GM18505 (cell line): ENCODE data around the gene ANKRD34A.

Source experiments
- ATAC-seq: cut with Tn5 transposase; IDR thresholded peaks from one replicate; pipeline ENCODE4 v1.9.1; 2021; ENCODE audit not compliant: unreplicated experiment
- POLR2A ChIP-seq: IDR thresholded peaks from 4 replicates; pipeline ENCODE4 v1.6.1; 2011; ENCODE audit warnings: borderline replicate concordance; ENCODE audit not compliant: insufficient read depth, insufficient read length; ENCODE audit errors: extremely low read depth

Gene ANKRD34A

DNA sequence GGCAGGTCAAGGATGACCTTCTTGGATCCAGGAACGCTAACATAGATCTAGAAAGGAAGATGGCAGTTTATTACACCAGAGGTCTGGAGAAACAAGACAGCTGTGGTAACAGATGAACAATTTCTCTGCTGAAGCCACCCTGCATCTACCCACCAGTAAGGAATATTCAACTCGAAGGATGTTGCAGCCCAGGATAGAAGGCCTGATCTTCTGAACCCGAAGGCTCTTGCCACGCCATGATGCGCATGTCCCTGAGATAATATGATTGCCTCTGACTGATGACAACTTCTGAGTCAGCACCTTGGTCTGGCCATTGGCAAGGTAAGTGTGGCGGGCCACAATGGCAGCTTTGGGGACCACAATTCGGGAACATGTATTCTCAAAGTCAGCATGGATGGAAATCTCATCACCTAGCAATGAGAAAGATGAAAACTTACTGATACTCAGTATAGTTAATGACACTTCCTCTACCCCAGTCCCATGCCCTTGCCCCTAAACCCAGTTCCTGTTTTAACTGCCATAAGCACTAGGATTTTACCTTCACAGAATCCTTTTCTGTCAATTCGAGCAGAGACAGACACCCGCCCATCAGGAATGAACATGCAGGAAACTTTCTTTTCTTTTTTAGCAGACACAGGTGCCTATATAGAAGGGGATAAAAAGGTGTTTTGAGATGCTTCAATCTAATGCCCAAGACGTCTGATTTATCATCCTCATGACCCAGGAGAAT lies 30.2 kb upstream of the ANKRD34A start:
- no peak for ATAC-seq

DNA sequence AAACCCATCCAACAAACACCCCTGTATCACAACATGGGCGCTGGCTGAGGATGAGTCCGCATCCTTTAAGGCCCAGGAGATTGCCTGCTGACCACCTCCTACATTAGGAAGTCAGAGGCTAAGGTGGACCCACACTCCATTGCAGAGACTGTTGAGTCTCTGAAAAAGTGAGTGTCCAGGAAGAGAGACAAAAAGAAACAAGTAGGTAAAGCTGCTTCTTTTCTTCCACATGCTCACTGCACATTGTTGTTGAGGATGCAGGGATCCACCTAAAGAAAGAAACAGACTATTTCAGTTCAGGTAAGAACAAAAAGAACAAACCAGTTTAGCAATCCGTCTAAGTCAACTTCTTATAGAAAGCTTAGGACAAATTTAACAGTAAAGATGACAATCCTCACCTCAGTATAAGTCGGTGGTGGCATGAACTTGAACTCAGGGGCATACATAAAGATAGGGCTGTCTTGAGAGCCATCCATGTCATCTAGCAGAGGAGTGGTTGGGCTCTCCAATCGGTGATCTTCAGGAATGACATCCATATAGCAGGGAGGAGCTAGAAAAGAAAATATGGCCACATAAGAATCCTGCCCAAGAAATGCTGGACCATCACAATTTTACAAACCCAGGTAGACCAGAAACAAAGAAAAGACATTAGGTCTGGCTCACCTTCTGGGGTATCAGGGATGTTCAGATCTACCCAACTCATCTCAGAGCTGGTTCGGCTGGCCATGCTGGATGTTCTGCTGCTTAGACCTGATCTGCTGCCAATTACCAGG lies 29.4 kb upstream of the ANKRD34A start:
- peak; percentile 49 for TF ChIP-seq POLR2A
- no peak for ATAC-seq

More for the DNA sequence above, 30.2 kb upstream of the ANKRD34A start:
- peak; percentile 42 for TF ChIP-seq POLR2A

DNA sequence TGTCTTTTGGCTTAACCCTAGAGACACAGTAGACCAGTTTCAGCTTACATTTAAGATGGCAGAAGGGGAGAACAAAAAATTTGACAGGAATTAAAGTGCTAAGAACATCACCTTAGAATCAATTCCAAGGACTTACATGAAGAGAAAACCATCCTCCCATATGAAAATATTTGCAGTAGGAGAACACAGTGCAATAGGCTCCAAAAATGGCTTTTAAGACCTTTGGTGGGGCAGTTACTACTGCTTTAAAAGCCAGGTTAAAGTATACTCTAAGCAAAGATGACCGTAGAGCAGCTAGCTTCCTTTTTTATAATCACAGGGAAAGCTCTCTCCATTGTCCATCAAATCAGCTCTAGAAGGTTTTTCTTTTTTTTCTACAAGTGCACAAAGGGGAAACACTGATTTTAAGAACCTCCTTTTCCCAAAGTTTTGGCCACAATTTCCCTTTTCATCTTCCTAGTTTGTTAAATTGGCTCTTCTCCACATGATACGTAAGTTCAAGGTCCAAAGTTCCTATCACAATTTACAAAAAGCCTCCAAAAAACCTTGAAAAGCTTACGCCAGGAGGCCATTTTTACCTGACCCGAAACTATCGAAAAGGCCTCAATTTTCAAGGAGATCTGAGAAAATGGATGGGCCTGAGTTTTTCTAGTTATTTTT lies 28.7 kb upstream of the ANKRD34A start:
- TF ChIP-seq POLR2A = peak; percentile 3
- ATAC-seq = no peak

DNA sequence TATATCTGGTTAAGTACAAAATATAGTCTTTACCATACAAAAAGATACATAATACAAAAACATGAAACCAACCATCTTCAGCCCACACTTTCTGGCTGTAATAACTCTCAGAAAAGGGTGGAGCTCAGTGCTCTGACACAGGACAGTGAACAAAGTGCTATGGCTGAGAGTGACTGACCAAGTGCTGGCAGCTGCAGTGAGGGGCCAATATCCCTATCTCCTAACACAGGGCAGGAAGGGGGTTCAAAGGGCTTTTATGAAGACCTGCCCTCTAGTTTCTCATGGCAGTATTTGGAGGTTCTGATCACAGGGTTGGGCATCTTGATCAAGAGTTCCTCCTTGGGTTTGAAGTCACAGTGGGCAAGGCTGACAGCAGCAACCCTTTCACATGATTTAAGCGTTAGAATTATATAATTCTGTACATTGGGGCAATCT lies 28.1 kb upstream of the ANKRD34A start:
- ATAC-seq = no peak
- TF ChIP-seq POLR2A = peak; percentile 16

DNA sequence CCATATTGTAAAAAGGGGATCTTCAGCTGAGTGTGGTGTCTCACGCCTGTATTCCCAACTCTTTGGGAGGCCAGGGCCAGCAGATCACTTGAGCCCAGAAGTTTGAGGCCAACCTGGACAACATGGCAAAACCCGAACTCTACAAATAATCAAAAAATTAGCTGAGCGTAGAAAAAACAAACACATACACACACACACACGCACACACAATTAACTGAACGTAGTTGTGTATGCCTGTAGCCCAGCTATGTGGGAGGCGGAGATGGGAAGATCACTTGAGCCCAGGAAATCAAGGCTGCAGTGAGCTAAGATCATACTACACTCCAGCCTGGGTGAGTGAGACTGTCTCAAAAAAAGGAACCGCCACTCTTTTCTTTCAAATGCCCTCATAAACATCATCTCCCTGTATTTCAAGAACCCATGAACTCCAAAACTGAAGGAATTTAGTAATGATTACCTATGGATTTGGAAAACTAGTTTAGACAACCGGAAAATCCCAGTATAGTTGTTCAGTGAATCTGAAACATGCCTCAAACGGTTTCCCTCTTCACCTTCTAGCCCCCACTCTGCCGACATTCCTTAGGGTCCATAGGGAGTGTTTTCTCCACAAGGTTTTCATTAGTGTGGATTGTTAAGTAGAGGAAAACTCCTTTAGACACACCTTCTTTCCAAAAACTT lies 27.5 kb upstream of the ANKRD34A start:
- ATAC-seq = no peak

DNA sequence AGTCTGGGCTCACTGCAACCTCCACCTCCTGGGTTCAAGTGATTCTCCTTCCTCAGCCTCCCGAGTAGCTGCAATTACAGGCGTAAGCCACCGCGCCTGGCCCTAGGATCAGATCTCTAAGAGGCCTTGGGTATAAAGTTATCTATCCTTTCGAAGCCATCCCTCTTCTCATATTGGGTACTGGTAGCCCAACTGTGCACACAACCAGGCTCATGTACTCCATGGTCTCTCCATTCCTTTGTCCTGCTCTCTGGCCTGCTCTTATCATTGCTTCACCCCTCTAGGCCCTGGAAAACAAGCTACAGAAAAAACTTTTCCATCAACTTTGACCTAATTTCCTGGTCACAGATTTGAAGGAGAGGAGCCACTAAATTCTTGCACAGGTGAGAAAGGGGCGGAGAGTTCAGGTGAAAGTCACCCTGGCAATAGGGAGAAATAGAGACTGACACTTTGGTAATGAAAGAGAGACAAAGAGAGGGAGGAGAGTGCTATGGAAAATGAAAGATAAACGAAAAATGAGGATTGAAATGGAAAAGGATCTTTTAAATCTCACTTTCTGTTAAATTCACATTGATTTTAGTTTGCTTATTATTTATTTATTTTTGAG lies 26.0 kb upstream of the ANKRD34A start:
- no peak for TF ChIP-seq POLR2A
- no peak for ATAC-seq

More for the DNA sequence above, 27.5 kb upstream of the ANKRD34A start:
- TF ChIP-seq POLR2A = peak; percentile 72

DNA sequence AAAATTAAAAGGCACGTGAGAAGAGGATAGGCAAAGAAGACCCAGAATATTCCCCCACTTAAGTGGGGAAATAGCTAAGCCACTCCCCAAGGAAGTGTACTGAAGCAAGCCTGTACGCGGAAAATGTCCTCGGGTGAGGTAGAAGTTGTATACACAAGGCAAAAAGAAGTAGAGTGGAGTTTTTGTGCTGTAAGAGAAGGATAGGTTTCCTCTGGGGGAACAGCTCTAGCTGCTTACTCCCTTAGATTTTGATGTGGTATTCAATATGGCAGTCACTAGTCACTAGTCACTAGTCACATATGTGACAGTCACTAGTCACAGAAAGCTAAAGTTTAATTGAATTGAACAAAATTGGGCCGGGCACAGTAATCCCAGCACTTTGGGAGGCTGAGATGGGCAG lies 24.4 kb upstream of the ANKRD34A start:
- ATAC-seq = no peak
- TF ChIP-seq POLR2A = no peak

DNA sequence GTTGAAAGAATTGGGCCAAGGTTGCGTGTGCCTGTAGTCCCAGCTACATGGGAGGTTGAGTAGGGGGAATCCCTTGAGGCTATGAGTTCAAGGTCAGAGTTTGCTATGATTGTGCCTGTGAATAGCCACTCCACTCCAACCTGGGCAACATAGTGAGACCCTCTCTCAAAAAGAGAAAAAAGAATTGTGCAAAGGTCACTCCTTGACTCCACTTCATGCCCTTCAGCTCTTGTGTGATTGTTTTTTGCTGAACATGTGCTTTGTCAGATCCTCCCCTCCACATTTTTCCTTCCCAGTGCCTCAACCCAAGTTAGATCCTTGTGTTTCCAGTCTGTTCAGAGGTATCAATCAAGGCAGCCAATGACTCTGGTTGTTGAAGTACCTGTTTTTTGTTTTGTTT lies 23.6 kb upstream of the ANKRD34A start:
- ATAC-seq = no peak
- no peak for TF ChIP-seq POLR2A

DNA sequence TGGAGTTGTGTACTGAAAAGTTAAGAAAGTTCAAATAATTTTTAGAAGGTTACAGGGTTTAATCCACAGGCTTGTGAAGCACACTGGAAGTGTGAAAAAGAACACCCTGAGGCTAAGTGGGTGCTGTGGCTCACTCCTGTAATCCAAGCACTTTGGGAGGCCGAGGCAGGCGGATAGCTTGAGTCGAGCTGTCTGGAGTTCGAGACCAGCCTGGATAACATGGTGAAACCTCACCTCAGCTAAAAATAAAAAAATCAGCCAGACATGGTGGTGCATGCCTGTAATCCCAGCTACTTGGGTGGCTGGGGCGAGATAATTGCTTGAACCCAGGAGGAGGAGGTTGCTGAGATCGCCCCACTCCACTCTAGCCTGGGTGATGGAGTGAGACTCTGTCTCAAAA lies 22.2 kb upstream of the ANKRD34A start:
- no peak for ATAC-seq
- TF ChIP-seq POLR2A = no peak

DNA sequence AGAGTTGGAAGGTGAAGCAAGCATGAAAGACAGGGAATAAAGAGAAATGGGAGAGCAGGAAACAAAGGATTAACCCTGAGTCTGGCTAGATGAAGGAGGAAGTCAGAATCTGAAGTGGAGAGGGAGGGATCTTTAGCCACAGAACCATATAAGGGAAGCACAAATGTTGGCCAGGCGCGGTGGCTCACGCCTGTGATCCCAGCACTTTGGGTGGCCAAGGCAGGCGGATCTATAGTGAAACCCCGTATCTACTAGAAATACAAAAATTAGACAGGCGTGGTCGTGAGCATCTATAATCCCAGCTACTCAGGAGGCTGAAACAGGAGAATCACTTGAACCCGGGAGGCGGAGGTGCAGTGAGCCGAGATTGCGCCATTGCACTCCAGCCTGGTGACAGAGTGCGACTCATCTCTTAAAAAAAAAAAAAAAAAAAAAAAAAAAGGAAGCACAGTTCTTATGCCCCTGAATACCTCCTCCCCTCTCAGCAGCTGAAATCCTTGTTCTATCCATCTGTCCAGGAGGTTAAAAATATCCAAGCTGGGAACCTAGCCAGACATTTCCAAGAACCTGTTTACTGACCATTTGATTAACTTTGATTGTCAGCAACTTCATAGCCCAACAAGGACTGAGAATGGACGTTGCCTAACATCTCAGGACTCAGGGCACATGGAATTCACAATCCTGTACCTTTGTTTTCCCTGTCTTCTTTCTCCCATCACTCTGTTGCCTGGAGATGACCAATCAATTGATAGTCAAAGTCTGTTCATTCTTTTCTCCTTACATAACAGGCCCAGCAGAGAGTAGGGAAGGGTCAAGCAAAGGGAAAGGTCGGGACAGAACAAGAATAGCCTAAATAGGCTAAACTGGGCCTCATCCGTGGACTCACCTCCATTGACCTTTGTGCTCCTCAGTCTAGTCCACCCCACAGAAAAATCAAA lies 21.4 kb upstream of the ANKRD34A start:
- no peak for ATAC-seq
- no peak for TF ChIP-seq POLR2A

DNA sequence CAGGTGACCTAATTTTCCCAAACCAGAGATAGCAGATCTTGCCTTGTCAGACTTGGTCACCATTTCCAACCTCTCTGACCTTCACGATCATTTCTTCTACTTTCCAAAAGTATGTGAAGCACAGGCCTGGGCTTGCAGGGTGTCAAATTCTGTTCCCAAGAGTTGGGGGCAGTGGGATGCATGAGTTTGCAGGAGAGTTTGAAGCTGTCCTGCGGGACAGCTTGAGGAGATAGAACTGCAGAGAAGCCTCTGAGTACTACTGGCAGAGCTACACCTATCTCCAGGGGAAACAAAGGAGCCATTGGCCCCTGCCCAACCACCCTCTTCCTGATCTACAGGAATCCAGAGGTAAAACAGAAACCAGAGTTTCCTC lies 20.7 kb upstream of the ANKRD34A start:
- TF ChIP-seq POLR2A = no peak
- no peak for ATAC-seq
